ENCODE measurements around the gene MACROD2.

The MACROD2 gene

GRCh38 chr20:15811951-15812350, 1816.6 kb downstream of the MACROD2 start:
- no peak for DNase-seq

GRCh38 chr20:15812696-15813095, 1817.4 kb downstream of the MACROD2 start:
- DNase-seq = no peak

DNA sequence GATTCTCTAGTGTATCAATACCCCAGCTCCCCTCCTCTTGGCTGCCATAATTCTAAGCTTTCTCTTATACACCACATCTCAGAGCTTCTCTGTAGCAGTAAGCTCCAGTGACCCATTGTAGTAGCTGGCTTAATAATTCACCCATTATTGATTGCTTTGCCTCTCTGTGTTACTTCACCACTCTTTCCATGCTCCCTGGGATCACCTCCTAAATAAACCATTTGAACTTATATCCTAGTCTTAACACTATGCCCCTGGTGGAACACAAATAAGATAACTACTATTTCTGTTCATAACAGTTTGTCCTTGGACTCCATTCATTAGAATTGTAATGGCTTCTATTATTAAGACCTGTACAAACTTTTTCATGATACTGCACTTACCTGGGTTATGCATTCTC, 1819.0 kb downstream of the MACROD2 start:
- DNase-seq = no peak

DNA sequence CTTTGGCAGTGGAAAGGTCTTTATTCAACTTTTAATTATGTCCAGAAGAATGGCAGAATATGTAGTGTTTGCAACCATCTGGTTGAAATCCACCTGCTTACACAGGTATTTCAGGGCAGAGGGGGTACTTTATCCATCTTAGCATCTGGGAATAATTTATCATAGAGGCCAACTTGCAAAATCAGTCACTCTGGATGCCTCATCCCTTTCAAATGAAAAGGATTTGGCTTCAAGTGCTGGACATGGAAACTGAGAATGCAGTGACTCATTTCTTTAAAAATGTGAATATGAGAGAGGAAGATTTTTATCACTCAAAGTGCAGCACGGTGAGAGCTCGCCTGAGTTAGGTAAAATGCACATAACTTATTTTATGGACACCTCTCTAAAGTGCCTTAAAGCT, 1819.6 kb downstream of the MACROD2 start:
- no peak for DNase-seq

DNA sequence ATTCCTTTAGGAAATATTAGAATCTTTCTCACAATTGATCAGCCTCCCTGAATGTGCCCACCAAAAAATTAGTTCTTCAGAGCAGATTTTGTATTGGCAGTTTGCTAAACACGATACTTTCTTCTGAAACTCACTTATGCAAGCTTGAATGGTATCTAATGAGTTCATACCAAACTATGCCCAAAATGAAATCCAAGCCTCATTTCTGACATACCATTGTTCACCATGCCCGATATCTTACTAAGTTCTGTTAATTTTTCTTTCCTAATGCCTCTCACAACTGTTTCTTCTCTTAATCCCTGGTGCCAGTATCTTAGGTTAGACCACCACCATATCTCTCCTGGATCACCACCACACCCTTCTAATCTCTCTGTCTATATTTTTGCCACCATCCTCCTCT, 1822.0 kb downstream of the MACROD2 start:
- no peak for DNase-seq

- no peak for DNase-seq
Observed at GRCh38 chr20:15818651-15819071, 1823.3 kb downstream of the MACROD2 start.

- no peak for DNase-seq
Observed at GRCh38 chr20:15823718-15824117, 1828.4 kb downstream of the MACROD2 start.

GRCh38 chr20:15827628-15828027, 1832.3 kb downstream of the MACROD2 start:
- no peak for DNase-seq

DNA sequence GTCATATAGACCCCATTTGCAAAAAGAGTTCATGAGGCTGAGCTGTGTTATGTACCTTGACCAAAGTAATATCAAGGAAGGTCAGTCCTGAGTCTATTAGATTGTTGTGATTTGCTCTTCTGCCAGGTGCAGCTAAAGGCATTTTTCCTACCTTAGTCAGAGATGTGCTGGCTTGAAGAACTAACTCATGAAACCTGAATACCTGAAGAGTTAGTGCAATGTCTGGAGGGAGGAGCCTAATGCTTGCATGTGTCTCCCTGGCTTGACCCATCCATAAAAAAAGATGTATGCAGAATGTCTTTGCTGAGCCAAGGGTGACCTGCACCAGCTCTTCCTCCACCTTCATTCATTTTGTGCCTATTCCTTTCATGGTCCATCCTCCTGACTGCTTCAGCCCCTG, 1835.9 kb downstream of the MACROD2 start:
- DNase-seq = no peak

GRCh38 chr20:15832512-15832911, 1837.2 kb downstream of the MACROD2 start:
- DNase-seq = no peak

DNA sequence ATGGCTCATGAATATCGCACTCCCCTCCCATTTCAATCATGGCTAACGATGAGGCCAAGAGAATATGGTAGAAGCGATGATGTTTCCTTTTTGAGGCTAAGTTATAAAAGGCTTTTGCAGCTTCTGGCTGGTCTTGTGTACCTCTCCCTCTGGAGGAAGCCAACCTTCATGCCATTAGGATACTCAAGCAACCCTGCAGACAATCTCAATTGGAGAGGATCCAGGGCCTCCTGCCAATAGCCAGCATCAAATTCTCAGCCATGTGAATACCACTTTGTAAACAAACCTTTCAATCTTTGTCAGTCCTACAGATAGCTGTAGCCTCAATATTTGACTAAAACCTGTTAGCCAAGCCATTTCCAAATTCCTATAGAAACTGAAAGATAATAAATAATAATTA, 1839.5 kb downstream of the MACROD2 start:
- no peak for DNase-seq

DNA sequence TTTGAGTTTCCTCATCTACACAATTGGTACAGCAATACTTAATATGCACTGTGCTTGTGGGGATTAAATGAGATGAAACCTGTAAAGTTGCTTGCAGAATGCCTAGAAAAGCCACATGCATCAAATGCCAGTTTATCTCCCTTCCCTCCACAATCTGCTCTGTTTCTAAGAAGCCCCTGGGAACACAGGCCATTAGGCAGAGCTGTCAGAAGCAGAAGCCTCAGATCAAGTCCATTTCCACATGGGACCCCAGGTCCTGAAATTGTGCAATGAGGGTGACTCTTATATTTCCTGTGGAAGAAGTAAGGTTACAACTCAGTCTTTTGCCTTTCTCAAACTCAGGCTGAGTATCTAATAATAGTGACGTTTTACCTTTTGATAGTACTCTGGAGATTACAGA, 1840.5 kb downstream of the MACROD2 start:
- DNase-seq = no peak

DNA sequence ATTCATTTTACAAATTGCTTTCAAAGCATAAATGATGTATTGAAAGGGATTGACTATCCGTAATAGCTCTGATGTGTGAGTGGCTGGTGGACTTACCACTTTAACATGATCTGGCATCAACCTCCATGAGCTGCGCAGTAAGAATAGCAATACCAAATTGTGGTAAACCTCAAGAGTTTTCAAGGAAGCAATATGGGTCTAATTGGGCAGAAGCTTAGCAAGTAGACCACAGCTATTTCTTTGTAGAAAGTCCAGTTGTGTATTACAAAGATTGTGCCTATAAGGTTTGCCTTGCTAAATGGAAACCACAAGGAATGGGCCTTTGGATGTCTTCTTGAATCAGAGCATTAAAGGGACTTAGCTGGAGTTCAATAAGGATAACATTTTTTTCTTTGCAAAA, 1841.3 kb downstream of the MACROD2 start:
- DNase-seq = no peak

- no peak for DNase-seq
Observed at GRCh38 chr20:15837563-15837962, 1842.2 kb downstream of the MACROD2 start.

GRCh38 chr20:15838466-15838865, 1843.2 kb downstream of the MACROD2 start:
- no peak for DNase-seq

DNA sequence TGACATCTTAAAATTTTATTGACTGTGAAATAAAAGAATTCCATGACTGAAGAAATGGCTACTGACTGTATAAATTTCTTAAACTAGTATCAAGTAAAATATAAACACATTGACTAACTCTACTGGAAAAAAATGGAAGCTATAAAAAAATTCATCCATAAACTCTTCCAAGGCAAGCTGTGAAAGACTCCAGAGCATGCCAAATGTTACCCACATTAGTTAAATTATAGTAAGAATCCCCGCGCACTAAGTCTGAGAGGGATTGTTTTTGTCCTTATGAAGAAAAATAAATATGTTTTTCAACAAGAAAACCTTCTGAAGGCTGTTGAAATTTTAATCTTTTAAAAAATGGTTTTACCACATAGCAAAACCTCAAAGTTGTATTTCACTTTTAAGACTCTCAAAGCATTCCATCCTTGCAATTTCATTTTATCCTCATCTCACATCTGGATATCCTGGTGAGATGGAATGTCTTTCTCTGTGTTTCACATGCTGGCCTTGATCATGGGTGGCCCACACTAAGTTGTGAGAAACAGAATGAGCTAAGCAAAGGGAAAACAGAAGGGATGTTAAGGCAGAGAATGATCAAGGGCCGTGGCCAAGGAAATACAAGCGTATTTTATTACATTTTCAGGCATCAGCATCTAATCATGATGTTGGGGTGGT, 1845.5 kb downstream of the MACROD2 start:
- no peak for DNase-seq

DNA sequence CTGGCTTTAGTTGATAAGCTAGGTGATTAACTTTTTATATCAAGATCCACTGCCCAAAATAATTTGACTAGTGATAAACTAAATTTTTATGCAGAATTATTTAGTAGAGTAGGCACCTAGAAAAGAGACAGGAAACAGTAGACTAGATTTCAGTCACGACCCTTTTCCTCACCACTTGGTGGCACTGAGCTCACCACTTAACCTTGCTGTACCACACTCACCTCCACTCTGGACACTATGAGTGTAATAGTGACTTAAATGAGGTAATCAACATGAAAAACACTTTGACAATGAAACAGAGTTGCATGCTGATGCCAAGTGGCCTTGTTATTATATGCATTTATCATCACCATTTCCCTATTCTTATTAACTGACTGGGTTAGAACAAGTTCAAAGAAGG, 1847.6 kb downstream of the MACROD2 start:
- DNase-seq = no peak

DNA sequence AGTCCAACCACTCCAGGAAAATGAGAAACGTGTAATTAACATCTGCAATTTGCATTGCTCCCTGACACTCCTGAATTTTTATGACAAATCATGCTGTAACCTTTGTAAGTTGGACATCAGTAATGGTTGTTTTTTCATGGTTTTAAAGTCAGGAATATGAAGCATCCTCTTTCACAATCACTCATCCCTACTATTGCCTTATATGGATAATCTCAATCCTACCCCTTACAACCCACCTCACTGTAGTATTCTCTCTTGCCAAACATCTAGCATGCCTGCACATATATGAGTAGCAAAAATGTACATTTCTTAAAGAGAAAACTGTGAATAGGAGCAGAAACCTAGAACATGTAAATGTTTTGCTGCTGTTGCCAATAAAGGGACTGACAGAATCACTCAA, 1848.5 kb downstream of the MACROD2 start:
- DNase-seq = no peak

DNA sequence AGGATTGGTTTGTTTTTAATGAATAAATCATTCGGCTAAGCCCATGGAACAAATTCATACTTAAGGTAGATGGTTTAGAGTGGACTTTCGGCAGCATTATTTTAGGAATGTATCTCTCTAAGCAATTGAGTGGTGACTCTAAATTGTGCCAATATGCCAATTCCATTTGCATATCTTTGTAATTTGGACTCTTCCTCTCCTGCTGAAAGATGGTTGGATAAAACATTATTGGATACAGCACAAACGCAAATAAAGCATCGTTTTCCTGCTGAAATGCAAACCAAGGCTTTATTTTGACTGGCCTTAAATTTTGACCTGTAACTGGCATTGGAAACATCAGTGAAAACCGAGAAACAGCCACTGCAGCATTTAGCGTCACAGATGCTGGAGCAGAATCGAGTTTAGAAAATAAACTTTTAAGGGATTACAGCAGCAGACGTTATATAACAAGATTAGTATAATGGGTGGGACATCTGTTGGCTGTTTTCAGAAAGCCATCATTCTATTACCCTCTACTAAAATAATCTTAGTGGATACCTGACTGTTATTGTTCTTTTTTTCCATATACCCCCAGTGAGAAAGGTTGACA, 1852.0 kb downstream of the MACROD2 start:
- no peak for DNase-seq

DNA sequence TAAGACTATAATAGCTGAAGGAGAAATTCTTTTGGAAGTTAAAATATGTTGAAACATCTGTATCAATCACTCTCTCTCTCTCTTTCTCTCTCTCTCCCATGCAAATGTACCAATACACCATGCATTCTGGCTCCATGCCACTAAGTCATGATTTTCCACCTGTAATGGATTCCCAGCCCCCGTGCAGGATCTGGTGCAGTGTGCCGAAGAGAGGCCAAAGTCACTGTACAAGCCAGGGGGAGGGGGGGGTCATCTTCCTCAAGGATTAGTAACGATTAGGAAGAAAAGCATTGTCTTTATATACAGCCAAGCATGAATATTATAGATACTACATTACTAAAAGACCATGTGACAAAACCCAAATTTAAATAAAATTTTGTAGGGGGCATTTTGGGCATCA, 1852.8 kb downstream of the MACROD2 start:
- DNase-seq = no peak

- no peak for DNase-seq
Observed at GRCh38 chr20:15848995-15849610, 1853.8 kb downstream of the MACROD2 start.

- no peak for DNase-seq
Observed at GRCh38 chr20:15851576-15852215, 1856.4 kb downstream of the MACROD2 start.

DNA sequence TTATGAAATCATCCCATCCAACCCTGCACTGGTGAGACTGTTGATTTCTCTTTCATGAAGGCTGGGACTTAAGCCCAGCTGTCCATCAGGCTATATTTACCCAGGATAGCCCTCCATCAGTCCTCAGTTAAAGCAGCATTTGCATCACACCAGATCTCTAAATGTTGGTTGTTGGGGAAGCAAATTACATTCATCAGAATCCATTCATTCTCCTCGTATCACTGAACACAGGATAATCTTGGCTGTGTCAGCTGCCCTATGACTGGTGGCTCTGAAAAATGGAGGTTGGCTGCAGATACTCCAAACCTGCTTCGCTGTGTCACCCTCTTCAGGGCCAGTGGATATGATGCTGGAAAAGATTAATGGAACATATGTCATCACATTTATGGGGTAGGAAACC, 1859.6 kb downstream of the MACROD2 start:
- DNase-seq = no peak

DNA sequence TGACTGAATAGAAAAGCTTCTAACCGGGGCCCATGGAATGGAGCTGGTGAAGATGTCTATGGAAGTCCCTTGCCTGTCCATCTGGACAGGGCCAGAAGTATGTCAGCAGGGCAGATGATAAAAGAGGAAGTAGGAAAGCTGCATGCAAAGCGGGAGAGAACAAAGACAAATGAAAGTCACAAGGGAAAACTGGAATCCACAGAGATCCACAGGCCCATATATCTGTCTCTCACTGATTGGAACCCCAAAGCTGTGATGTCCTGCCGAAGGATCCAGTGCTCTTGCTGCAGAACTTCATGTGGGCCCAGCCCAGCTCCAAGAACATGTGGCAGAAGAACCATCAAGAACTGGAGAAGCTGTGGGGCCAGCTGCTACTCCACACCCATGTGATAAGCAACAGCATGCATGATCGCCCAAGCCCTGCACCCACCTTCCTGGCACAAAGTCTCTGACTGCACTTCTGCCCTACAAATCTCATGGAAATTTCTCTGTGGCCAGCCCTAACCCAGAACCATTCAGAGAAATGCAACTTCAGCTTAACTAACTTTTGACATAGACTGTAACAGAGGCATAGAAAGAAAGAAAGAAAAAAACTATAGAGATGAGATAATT, 1862.0 kb downstream of the MACROD2 start:
- DNase-seq = no peak

All from T-helper 1 cell (primary cell).